GM12878 (cell line): Measurements from ENCODE around the gene COL15A1.

ENCODE experiments used
- EP300 ChIP-seq, 2 experiments: fragments of 150-350 bp in 1 of 2; IDR thresholded peaks; 2 replicates each; pipeline ENCODE4 v1.6.1; 2011 to 2012; ENCODE audit warnings: low read depth in 2 of 2, low read length in 2 of 2, borderline replicate concordance in 1 of 2, improper control_type of control experiment in 1 of 2, inconsistent platforms in 1 of 2; ENCODE audit not compliant: control insufficient read depth in 1 of 2
- HDAC2 ChIP-seq: fragments of 200-600 bp; sonication (generic); IDR thresholded peaks from 2 replicates; pipeline ENCODE4 v1.6.1; 2017
- KDM1A ChIP-seq: fragments of 200-600 bp; sonication (generic); IDR thresholded peaks from 2 replicates; pipeline ENCODE4 v1.6.1; 2016; ENCODE audit warnings: borderline replicate concordance
- PML ChIP-seq: IDR thresholded peaks from 2 replicates; pipeline ENCODE4 v1.6.1; 2012; ENCODE audit warnings: low read length, inconsistent platforms
- POLR2AphosphoS5 ChIP-seq: IDR thresholded peaks from 2 replicates; pipeline ENCODE4 v1.6.1; 2011; ENCODE audit warnings: mild to moderate bottlenecking, low read length, inconsistent platforms
- RAD21 ChIP-seq: IDR thresholded peaks from 2 replicates; pipeline ENCODE4 v1.6.1; 2011; ENCODE audit warnings: mild to moderate bottlenecking, low read depth, low read length, moderate library complexity; ENCODE audit not compliant: insufficient read depth
- TF ChIP-seq, protein P1 (sequence below): fragments of 450-650 bp; IDR thresholded peaks from 2 replicates; pipeline ENCODE4 v1.6.1; 2016; ENCODE audit warnings: mild to moderate bottlenecking, moderate library complexity, borderline replicate concordance
- TF ChIP-seq, protein P2 (sequence below), 3 experiments: IDR thresholded peaks in 2 of 3; conservative IDR thresholded peaks in 1 of 3; 2 replicates each; pipeline ENCODE4 v1.5.1; 2011; ENCODE audit warnings: low read depth in 3 of 3, low read length in 3 of 3, mild to moderate bottlenecking in 3 of 3, control low read depth in 2 of 3, moderate library complexity in 2 of 3, inconsistent platforms in 1 of 3, mixed read lengths in 1 of 3; ENCODE audit not compliant: control insufficient read depth in 2 of 3, insufficient read depth in 1 of 3; ENCODE audit errors: extremely low read depth in 1 of 3

DNA sequence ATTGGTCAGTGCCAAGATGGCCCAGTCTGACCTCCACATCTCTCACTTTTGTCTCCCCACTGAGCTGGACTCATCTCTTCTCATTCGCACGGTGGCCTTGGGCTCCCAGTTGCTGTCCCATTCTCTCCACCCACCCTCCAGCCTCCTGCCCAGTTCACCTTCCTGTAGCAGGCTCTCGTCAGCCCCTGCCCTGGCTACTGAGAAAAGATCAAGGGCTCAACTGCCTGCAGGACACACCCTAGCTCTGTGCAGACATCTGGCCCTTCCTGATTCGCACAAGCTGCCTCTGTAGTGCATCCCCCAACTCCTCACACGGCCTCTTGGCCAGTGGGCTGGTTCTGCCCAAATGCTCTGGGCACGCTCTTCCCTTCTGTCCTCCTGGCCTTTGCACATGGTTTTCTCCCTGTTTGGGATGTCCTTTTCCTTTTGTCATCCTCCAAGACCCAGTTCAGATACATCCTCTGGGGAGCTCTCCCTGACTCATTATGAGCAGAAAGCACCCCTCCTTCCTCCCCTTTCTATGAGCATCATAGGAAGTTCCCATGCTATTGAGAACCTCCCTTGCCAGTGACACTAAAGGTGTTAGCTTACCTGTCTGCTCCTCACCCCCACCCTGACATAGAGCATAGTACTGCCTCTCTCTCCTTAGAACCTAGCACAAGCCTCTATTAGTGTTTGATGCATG lies 82.7 kb downstream of the COL15A1 start:
- no peak for TF ChIP-seq POLR2AphosphoS5
- no peak for TF ChIP-seq HDAC2
- TF ChIP-seq, protein P1, sequence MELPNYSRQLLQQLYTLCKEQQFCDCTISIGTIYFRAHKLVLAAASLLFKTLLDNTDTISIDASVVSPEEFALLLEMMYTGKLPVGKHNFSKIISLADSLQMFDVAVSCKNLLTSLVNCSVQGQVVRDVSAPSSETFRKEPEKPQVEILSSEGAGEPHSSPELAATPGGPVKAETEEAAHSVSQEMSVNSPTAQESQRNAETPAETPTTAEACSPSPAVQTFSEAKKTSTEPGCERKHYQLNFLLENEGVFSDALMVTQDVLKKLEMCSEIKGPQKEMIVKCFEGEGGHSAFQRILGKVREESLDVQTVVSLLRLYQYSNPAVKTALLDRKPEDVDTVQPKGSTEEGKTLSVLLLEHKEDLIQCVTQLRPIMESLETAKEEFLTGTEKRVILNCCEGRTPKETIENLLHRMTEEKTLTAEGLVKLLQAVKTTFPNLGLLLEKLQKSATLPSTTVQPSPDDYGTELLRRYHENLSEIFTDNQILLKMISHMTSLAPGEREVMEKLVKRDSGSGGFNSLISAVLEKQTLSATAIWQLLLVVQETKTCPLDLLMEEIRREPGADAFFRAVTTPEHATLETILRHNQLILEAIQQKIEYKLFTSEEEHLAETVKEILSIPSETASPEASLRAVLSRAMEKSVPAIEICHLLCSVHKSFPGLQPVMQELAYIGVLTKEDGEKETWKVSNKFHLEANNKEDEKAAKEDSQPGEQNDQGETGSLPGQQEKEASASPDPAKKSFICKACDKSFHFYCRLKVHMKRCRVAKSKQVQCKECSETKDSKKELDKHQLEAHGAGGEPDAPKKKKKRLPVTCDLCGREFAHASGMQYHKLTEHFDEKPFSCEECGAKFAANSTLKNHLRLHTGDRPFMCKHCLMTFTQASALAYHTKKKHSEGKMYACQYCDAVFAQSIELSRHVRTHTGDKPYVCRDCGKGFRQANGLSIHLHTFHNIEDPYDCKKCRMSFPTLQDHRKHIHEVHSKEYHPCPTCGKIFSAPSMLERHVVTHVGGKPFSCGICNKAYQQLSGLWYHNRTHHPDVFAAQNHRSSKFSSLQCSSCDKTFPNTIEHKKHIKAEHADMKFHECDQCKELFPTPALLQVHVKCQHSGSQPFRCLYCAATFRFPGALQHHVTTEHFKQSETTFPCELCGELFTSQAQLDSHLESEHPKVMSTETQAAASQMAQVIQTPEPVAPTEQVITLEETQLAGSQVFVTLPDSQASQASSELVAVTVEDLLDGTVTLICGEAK: no peak
- TF ChIP-seq KDM1A: no peak
- TF ChIP-seq EP300 (IDR thresholded peaks at IDR 0.05; ENCODE audit: borderline replicate concordance in 1 of 2, control insufficient read depth in 1 of 2, low read depth in 2 of 2, low read length in 2 of 2): no peak
- TF ChIP-seq, protein P2, sequence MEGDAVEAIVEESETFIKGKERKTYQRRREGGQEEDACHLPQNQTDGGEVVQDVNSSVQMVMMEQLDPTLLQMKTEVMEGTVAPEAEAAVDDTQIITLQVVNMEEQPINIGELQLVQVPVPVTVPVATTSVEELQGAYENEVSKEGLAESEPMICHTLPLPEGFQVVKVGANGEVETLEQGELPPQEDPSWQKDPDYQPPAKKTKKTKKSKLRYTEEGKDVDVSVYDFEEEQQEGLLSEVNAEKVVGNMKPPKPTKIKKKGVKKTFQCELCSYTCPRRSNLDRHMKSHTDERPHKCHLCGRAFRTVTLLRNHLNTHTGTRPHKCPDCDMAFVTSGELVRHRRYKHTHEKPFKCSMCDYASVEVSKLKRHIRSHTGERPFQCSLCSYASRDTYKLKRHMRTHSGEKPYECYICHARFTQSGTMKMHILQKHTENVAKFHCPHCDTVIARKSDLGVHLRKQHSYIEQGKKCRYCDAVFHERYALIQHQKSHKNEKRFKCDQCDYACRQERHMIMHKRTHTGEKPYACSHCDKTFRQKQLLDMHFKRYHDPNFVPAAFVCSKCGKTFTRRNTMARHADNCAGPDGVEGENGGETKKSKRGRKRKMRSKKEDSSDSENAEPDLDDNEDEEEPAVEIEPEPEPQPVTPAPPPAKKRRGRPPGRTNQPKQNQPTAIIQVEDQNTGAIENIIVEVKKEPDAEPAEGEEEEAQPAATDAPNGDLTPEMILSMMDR (IDR thresholded peaks at IDR 0.05 in 2 of 3, conservative IDR thresholded peaks at IDR 0.05 in 1 of 3; ENCODE audit: control insufficient read depth in 2 of 3, extremely low read depth in 1 of 3, insufficient read depth in 1 of 3, low read depth in 3 of 3, low read length in 3 of 3): no peak
- no peak for TF ChIP-seq PML
- TF ChIP-seq RAD21: no peak
